NCI-H524 (cell line): ENCODE measurements around the gene MAD2L2.
A peak's percentile ranks its signal among the peaks of the same experiment; 100 is the strongest.

Source experiments
- DNase-seq, 2 experiments: peaks; one replicate each; lab custom pipeline; 2025; lab: John Stamatoyannopoulos, UW

Gene MAD2L2

DNA sequence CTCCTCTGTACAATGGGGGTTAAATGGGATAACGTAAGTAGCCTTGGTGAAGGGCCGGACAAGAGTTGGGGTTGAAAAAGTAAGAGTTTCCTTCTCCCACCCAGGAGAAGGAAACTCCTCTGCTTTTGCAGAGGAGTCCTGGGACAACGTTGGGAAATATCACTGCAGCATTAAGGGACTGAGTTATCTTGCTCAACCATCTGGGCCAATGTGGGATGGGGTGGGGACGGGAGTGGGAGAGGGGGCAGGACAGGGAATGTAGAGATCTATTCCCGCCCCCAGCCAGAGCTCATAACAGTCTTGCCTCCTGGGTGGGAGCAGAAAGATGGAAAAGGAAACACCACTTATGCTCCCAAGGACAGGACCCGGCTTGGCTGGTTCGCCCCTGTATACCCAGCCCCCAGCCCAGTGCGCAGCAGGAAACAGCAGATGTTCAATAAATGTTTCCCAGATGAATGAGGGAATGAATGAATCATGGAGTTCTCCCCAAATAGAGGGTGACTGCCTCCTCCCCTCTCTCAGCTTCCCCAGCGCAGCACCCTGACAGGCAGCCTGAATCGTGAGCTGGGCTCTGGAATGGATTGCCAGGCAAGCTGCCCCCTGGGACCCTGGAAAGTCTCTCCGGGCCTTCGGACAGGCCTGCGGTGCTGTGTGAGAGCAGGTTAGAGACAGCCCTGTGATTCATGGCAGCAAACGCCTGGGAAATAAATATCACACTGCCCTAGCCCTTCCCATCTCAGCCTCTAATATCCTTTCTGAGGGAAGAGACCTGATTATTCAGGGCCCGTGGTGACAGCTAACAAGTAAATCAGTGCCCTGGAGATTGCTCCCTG is 51.5 kb downstream of the MAD2L2 start:
- DNase-seq, result peak in 1 of 2 experiments; percentile 46

DNA sequence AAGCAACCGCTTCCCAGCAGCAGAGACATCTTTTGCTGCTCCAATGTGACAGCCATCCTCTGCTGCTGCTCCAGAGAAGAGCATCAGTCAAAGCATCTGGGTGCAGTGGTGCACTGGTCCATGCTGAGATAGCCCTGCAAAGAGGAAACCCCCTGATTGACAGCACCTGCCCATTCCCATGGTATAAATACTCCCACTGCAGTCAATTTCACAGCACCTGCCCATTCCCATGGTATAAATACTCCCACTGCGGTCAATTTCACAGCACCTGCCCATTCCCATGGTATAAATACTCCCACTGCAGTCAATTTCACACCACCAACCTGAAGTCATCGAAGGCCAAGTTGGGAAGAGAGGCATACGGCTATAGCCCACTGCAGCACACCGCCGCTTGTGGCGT is 52.2 kb downstream of the MAD2L2 start:
- no peak for DNase-seq

DNA sequence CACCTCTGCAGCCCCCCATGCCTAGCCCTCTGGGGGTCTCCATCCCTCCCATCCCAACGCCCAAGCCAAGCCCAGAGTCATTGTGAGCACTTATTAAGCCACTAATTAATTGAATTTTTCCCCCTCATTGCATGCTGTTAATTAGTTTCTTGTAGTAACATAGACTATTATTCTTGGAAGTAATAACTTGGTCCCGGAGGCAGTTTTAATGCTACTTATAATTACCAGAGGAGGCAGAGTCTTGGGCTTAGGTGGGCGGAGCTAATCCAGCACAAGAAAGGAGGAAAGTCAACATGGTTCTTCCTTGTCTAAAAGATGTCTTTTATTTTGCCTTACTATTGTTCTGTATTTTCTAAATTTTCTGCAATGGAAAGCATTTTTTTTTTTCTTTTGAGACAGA is 54.4 kb downstream of the MAD2L2 start:
- DNase-seq, result no peak
